HFFc6 (cell line): ENCODE data around the gene MYPN. TPM values are rescaled to one million over a fixed set of nuclear protein-coding genes. Genes with fewer than 3 reads are reported as not detected.
A peak's percentile ranks its signal among the peaks of the same experiment; 100 is the strongest.

Source experiments
- DNase-seq: peaks from one replicate; pipeline ENCODE4 v3.0.0-alpha.2; 2018
- H3K27ac Mint-ChIP-seq: 2 replicates; pipeline ENCODE4 v1.8.0; 2020; ENCODE audit warnings: mild to moderate bottlenecking, mixed read lengths
- H3K27me3 Mint-ChIP-seq: 2 replicates; pipeline ENCODE4 v1.8.0; 2021; ENCODE audit warnings: mild to moderate bottlenecking, moderate library complexity, mixed read lengths; ENCODE audit not compliant: insufficient read depth
- H3K36me3 Mint-ChIP-seq: 2 replicates; pipeline ENCODE4 v1.8.0; 2021; ENCODE audit warnings: low read depth, mixed read lengths
- H3K4me1 Mint-ChIP-seq: 2 replicates; pipeline ENCODE4 v1.8.0; 2020; ENCODE audit warnings: low read depth, mixed read lengths
- H3K4me3 Mint-ChIP-seq: 2 replicates; pipeline ENCODE4 v1.8.0; 2020; ENCODE audit warnings: mild to moderate bottlenecking, moderate library complexity, mixed read lengths
- H3K9me3 Mint-ChIP-seq: 2 replicates; pipeline ENCODE4 v1.8.0; 2020; ENCODE audit warnings: mild to moderate bottlenecking, mixed read lengths
- CTCF ChIP-seq: fragments of 200-600 bp; sonication (generic); IDR thresholded peaks from 2 replicates; pipeline ENCODE4 v1.5.0; 2021; ENCODE audit warnings: antibody characterized with exemption, mild to moderate bottlenecking
- total RNA-seq, 6 experiments: library from RNA; stranded (reverse); fragmentation: NEBNext Ultra II Directional; extraction: Animal tissue kit (Norgen Biotek cat#: 25700); gene quantifications; 2 replicates in 1 of 6; 3 replicates in 5 of 6; pipeline ENCODE4 v1.2.3, GENCODE V29; 2021

MYPN gene
- total RNA-seq, 6 experiments from 2014 or later: 70.3 to 89.1 (median 80.1) TPM

DNA sequence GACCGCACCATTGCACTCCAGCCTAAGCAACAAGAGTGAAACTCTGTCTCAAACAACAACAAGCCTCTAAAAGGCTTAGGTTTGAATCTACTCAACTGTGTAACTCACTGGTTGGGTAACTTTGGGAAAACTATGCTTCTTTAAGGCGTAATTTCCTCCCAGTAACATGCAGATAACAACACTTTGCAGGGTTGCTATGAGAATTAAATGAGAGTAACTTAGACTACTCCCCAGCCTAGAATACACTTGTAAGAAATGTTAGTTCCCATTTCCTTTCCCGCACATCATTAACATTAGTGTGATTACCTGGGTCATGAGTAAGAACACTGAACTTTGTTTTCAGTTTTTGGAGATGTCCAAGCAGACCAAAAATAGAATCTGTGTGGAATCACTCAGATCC, 5.4 kb upstream of the MYPN start:
- peaks cover 25% of the 10 kb centered on the region for H3K36me3 Mint-ChIP-seq
- DNase-seq: no peak
- peak overlapping the region; percentile 88 for H3K27ac Mint-ChIP-seq
- H3K4me1 Mint-ChIP-seq: peaks cover 82% of the 10 kb centered on the region
- peak overlapping the region; percentile 32; the same call in 1 of the 2 replicates for H3K4me3 Mint-ChIP-seq
- no peak for TF ChIP-seq CTCF
- H3K9me3 Mint-ChIP-seq: peaks cover 12% of the 10 kb centered on the region; the same call in 1 of the 2 replicates
- no peaks in the 10 kb centered on the region; the same call in 1 of the 2 replicates for H3K27me3 Mint-ChIP-seq

DNA sequence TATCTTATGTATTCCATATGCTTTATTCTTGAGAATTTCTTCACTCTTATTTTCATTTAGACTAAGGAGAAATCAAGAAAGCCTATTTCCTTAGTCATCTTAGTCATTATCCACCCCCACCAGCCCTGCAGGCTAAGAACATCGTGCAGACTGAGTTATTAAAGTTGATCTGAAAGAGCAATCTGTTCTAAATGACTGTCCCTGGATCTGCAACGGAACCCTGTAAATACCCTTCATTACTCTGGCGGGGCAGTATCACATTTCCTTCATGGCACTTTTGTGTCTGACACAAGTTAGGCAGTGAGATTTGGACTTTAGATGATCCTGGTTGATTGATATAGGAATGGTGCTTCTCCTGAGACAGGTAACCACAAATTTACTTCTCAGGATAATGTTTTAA, 3.5 kb upstream of the MYPN start:
- H3K4me1 Mint-ChIP-seq: peaks cover 82% of the 10 kb centered on the region
- peak; percentile 84 for DNase-seq
- H3K27ac Mint-ChIP-seq: peak overlapping the region; percentile 90
- peaks cover 42% of the 10 kb centered on the region for H3K36me3 Mint-ChIP-seq
- no peaks in the 10 kb centered on the region for H3K27me3 Mint-ChIP-seq
- no peak for TF ChIP-seq CTCF
- H3K9me3 Mint-ChIP-seq: peaks cover 12% of the 10 kb centered on the region; the same call in 1 of the 2 replicates
- H3K4me3 Mint-ChIP-seq: peak overlapping the region; percentile 87

- Mint-ChIP-seq H3K4me1 (peaks cover 82% of the 10 kb centered on the region), H3K9me3 (peaks cover 12% of the 10 kb centered on the region; the same call in 1 of the 2 replicates), H3K27ac (peak overlapping the region; percentile 90), H3K4me3 (peak overlapping the region; percentile 87), H3K27me3 (no peaks in the 10 kb centered on the region), H3K36me3 (peaks cover 50% of the 10 kb centered on the region)
- peak; percentile 91 for DNase-seq
- no peak for TF ChIP-seq CTCF
These were observed 2.6 kb upstream of the MYPN start for GRCh38 chr10:68106656-68107055.

- Mint-ChIP-seq H3K27ac (peak overlapping the region; percentile 55), H3K9me3 (peaks cover 12% of the 10 kb centered on the region; the same call in 1 of the 2 replicates)
- TF ChIP-seq CTCF: no peak
These were observed 1.6 kb upstream of the MYPN start for GRCh38 chr10:68107651-68108050.

DNA sequence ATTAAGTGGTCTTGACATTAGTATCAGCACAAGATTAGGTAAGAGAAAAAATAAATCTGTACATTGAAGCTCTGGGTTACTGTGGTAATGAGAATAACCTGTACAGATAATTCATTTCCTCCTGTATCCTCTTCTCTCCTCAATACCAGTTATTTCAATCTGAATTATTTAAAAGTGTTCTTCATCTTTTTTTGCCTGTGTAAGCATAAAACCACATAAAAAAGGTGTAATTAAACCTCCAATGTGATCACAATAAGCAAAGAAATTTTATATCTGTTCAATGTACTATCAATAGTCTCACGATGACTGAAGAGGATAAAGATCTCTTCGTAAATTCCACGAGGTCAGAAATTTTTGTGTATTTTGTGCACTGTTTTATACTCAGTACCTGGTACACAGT, 1.2 kb upstream of the MYPN start:
- no peaks in the 10 kb centered on the region for H3K27me3 Mint-ChIP-seq
- peaks cover 12% of the 10 kb centered on the region; the same call in 1 of the 2 replicates for H3K9me3 Mint-ChIP-seq
- H3K4me1 Mint-ChIP-seq: peaks cover 82% of the 10 kb centered on the region
- TF ChIP-seq CTCF: no peak
- H3K36me3 Mint-ChIP-seq: peaks cover 60% of the 10 kb centered on the region
- H3K27ac Mint-ChIP-seq: peak overlapping the region; percentile 55
- DNase-seq: no peak
- peak overlapping the region; percentile 87 for H3K4me3 Mint-ChIP-seq

More at GRCh38 chr10:68107651-68108050, 1.6 kb upstream of the MYPN start:
- Mint-ChIP-seq H3K36me3 (peaks cover 60% of the 10 kb centered on the region), H3K4me1 (peaks cover 82% of the 10 kb centered on the region), H3K4me3 (peak overlapping the region; percentile 87), H3K27me3 (no peaks in the 10 kb centered on the region)
- no peak for DNase-seq
